OCI-LY1 (cell line): Measurements from ENCODE around the gene PCBP3.

Experiments used
- H2AFZ ChIP-seq: fragments of 200-600 bp; sonication (generic), shearing (Covaris generic); 2 replicates; pipeline ENCODE4 v1.6.0; 2014; ENCODE audit warnings: antibody characterized with exemption, mild to moderate bottlenecking, low read length
- H3F3A ChIP-seq: fragments of 200-600 bp; sonication (generic), shearing (Covaris generic); 2 replicates; pipeline ENCODE4 v1.6.0; 2014; ENCODE audit warnings: mild to moderate bottlenecking, antibody characterized with exemption, low read length, moderate library complexity; ENCODE audit not compliant: insufficient read depth
- H3K27ac ChIP-seq: fragments of 200-600 bp; sonication (generic); 2 replicates; pipeline ENCODE4 v1.5.1; 2014; ENCODE audit warnings: low read length, mixed run types, mild to moderate bottlenecking, low read depth; ENCODE audit not compliant: poor library complexity, severe bottlenecking
- H3K27me3 ChIP-seq: fragments of 200-600 bp; sonication (generic); 2 replicates; pipeline ENCODE4 v1.6.0; 2014; ENCODE audit warnings: antibody characterized with exemption, mild to moderate bottlenecking, low read length, moderate library complexity; ENCODE audit not compliant: insufficient read depth
- H3K36me3 ChIP-seq: fragments of 200-600 bp; sonication (generic); 2 replicates; pipeline ENCODE4 v1.6.1; 2014; ENCODE audit warnings: mild to moderate bottlenecking, antibody characterized with exemption, low read length, moderate library complexity, mixed read lengths; ENCODE audit not compliant: insufficient read depth
- H3K4me1 ChIP-seq: fragments of 200-600 bp; sonication (generic); 2 replicates; pipeline ENCODE4 v1.5.1; 2014; ENCODE audit warnings: mild to moderate bottlenecking, low read length, moderate library complexity; ENCODE audit not compliant: insufficient read depth, severe bottlenecking
- H3K4me2 ChIP-seq: fragments of 200-600 bp; sonication (generic), shearing (Covaris generic); 2 replicates; pipeline ENCODE4 v1.6.1; 2014; ENCODE audit warnings: low read length
- H3K4me3 ChIP-seq: fragments of 200-600 bp; sonication (generic); 2 replicates; pipeline ENCODE4 v1.5.1; 2014; ENCODE audit warnings: low read length, low read depth, mild to moderate bottlenecking, mixed read lengths; ENCODE audit not compliant: poor library complexity, severe bottlenecking
- H3K79me2 ChIP-seq: fragments of 200-600 bp; shearing (Covaris generic); 2 replicates; pipeline ENCODE4 v1.6.1; 2016; ENCODE audit warnings: mixed run types, low read length, mixed read lengths; ENCODE audit not compliant: insufficient read depth
- H3K9ac ChIP-seq: fragments of 200-600 bp; sonication (generic), shearing (Covaris generic); 2 replicates; pipeline ENCODE4 v1.6.1; 2014; ENCODE audit warnings: mild to moderate bottlenecking, low read length, mixed read lengths
- H3K9me2 ChIP-seq: fragments of 200-600 bp; sonication (generic), shearing (Covaris generic); 2 replicates; pipeline ENCODE4 v1.6.1; 2014; ENCODE audit warnings: low read depth, mild to moderate bottlenecking, low read length, mixed read lengths
- H3K9me3 ChIP-seq: fragments of 200-600 bp; shearing (Covaris generic); 2 replicates; pipeline ENCODE4 v1.6.1; 2014; ENCODE audit warnings: low read length, mixed read lengths
- H4K20me1 ChIP-seq: fragments of 200-600 bp; sonication (generic), shearing (Covaris generic); 2 replicates; pipeline ENCODE4 v1.6.0; 2016; ENCODE audit warnings: mild to moderate bottlenecking, low read length; ENCODE audit not compliant: insufficient read depth
- EZH2 ChIP-seq: fragments of 200-600 bp; sonication (generic), shearing (Covaris generic); IDR thresholded peaks from 2 replicates; pipeline ENCODE4 v1.8.0; 2017; ENCODE audit warnings: borderline replicate concordance, mixed run types, mild to moderate bottlenecking, antibody characterized with exemption, low read length, moderate library complexity, mixed read lengths
- TF ChIP-seq, protein P1 (sequence below): fragments of 200-600 bp; sonication (generic), shearing (Covaris generic); IDR thresholded peaks from 2 replicates; pipeline ENCODE4 v1.5.1; 2017; ENCODE audit warnings: mild to moderate bottlenecking, antibody characterized with exemption, low read length, moderate library complexity, mixed read lengths

The PCBP3 gene

DNA sequence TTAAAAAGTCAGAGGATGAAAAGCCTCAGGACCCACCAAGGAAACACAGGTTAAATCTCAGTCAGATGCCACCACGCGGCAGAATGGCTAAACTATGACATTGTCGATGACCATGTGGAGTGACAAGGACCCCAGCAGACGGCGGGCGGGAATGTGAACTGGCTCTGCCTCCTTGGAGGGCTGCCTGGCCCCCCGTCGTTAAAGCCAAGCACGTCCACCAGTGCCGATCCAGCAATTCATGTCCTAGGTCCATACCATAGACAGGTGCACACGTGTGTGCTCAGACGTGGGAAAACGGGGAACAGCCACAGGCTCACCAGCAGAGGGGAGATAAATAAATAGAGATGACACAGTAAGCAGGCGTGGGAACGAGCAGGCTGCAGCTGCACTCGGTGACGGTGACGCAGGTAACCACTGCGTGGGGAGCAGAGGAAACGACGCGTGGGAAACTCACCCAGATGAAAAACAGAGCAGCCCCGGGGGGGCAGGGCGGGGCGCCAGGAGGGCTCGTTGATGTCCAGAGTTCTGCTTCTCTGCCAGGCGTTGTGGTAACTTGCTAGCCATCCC lies 28.3 kb upstream of the PCBP3 start:
- Histone ChIP-seq H3F3A (no peaks in the 10 kb centered on the region), H3K27me3 (no peaks in the 10 kb centered on the region; the same call in 1 of the 2 replicates), H3K36me3 (no peaks in the 10 kb centered on the region), H2AFZ (no peak overlapping the region), H4K20me1 (no peaks in the 10 kb centered on the region), H3K9me3 (no peaks in the 10 kb centered on the region), H3K79me2 (no peaks in the 10 kb centered on the region), H3K4me2 (no peak overlapping the region), H3K9ac (no peak overlapping the region), H3K4me3 (no peak overlapping the region), H3K9me2 (no peaks in the 10 kb centered on the region), H3K27ac (no peak overlapping the region), H3K4me1 (no peaks in the 10 kb centered on the region)
- TF ChIP-seq, protein P1, sequence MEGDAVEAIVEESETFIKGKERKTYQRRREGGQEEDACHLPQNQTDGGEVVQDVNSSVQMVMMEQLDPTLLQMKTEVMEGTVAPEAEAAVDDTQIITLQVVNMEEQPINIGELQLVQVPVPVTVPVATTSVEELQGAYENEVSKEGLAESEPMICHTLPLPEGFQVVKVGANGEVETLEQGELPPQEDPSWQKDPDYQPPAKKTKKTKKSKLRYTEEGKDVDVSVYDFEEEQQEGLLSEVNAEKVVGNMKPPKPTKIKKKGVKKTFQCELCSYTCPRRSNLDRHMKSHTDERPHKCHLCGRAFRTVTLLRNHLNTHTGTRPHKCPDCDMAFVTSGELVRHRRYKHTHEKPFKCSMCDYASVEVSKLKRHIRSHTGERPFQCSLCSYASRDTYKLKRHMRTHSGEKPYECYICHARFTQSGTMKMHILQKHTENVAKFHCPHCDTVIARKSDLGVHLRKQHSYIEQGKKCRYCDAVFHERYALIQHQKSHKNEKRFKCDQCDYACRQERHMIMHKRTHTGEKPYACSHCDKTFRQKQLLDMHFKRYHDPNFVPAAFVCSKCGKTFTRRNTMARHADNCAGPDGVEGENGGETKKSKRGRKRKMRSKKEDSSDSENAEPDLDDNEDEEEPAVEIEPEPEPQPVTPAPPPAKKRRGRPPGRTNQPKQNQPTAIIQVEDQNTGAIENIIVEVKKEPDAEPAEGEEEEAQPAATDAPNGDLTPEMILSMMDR, result no peak
- TF ChIP-seq EZH2, result no peak

DNA sequence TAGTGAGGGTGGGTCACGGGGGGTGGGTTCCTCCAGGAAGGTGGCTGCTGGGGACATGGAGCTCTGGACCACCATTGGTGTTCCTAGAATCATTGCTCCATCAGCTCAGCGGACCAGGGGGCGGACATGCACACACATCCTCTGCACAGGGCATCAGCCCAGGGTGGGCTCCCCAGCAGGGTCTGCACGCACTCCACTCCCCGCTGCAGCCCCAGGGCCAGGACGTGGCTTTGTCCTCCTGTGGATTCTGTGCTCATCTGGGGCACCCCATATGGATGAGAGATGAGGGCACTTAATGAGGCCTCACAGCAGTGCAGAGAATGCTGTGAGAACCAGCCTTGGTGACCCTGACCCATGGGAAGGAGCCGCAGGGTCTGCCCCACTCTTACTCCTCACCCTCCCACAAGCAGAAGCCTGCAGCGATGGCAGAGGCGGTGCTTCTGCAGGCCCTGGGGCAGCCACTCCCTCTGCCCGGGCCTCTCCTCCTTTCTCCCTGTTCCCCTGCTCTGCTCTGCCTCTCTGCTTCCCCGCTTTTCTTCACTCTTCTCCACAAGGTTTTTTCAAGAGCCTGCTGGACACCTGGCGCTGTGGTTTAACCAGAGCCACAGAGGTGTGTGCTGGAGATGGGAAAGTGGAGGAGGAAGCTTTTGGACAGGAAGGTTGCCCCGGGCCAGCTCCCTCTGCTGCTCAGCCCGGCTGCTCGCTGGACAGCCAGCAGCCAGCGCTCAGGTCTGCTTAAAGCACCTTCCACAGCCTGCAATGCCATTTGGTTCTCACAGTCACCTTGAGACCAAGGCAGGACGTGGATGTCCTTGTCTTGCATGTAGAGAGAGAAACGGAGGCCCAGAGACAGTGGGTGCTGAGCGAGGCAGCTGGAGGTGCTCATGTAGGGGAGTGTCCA lies 26.3 kb upstream of the PCBP3 start:
- H3K9ac ChIP-seq, result no peak overlapping the region
- no peaks in the 10 kb centered on the region for H3F3A ChIP-seq
- H3K4me2 ChIP-seq, result no peak overlapping the region
- no peaks in the 10 kb centered on the region for H3K36me3 ChIP-seq
- H4K20me1 ChIP-seq, result no peaks in the 10 kb centered on the region
- no peaks in the 10 kb centered on the region; the same call in 1 of the 2 replicates for H3K27me3 ChIP-seq
- H3K4me1 ChIP-seq, result no peaks in the 10 kb centered on the region
- H3K9me2 ChIP-seq, result no peaks in the 10 kb centered on the region
- TF ChIP-seq, protein P1, result no peak
- no peak for TF ChIP-seq EZH2
- no peak overlapping the region for H3K27ac ChIP-seq
- no peak overlapping the region for H2AFZ ChIP-seq
- no peak overlapping the region for H3K4me3 ChIP-seq
- no peaks in the 10 kb centered on the region for H3K9me3 ChIP-seq
- H3K79me2 ChIP-seq, result no peaks in the 10 kb centered on the region

DNA sequence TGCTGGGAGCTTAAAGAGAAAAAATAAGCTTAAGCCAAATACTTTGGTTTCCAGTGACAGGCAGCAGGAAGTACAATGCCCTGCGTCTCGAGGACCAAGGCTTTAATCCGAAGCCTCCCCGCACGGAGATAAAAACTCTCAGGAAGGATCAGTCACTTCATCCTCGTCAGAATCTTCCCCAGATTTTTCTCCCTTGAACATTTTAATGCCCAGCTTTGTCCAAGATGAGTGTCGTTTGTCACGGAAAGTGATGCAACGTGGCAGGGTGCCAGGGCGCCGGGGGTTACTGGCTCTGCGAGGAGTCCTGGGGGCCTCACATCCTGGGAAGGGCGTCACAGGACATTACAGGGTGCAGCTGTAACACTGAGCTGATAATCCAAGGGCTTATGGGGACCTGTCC lies 25.2 kb upstream of the PCBP3 start:
- Histone ChIP-seq H3K9me3 (no peaks in the 10 kb centered on the region), H3K36me3 (no peaks in the 10 kb centered on the region), H4K20me1 (no peaks in the 10 kb centered on the region), H3F3A (no peaks in the 10 kb centered on the region), H3K9ac (no peak overlapping the region), H3K27ac (no peak overlapping the region), H3K4me1 (no peaks in the 10 kb centered on the region), H3K9me2 (no peaks in the 10 kb centered on the region), H3K27me3 (no peaks in the 10 kb centered on the region; the same call in 1 of the 2 replicates), H3K79me2 (no peaks in the 10 kb centered on the region), H3K4me3 (no peak overlapping the region), H3K4me2 (no peak overlapping the region), H2AFZ (no peak overlapping the region)
- no peak for TF ChIP-seq EZH2
- TF ChIP-seq, protein P1, result no peak
